Neural progenitor cell (in vitro differentiated cells): Measurements from ENCODE around the gene TRIM5.

Source experiments
- EZH2 ChIP-seq: fragments of 200-600 bp; sonication (generic); IDR thresholded peaks from 2 replicates; pipeline ENCODE4 v1.6.1; 2017; ENCODE audit warnings: antibody characterized with exemption, mild to moderate bottlenecking, moderate library complexity
- EZH2phosphoT487 ChIP-seq: fragments of 200-600 bp; sonication (generic); IDR thresholded peaks from 2 replicates; pipeline ENCODE4 v1.6.1; 2017; ENCODE audit warnings: antibody characterized with exemption
- TF ChIP-seq, protein P1 (sequence below): fragments of 200-600 bp; sonication (generic); IDR thresholded peaks from 2 replicates; pipeline ENCODE4 v1.5.1; 2017; ENCODE audit warnings: antibody characterized with exemption, mild to moderate bottlenecking

DNA sequence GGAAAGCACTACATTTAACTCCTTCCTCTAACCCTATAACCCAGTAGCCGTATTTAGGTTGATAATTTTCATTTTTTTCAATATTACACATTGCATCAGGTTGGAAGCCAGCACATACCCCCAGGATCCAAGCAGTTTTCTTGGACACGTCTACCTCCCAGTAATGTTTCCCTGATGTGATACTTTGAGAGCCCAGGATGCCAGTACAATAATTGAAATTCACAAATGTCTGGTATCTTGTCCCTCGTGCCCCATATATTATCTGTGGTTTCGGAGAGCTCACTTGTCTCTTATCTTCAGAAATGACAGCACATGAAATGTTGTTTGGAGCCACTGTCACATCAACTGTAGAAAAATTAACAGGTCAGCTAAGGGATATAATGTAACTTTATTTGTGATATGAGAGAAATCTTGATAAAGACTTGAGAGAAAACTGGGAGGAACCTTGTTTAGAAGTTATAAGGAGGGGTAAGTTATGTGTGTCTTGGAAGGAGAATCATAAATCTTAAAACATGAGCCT lies 19.8 kb downstream of the TRIM5 start:
- TF ChIP-seq, protein P1, sequence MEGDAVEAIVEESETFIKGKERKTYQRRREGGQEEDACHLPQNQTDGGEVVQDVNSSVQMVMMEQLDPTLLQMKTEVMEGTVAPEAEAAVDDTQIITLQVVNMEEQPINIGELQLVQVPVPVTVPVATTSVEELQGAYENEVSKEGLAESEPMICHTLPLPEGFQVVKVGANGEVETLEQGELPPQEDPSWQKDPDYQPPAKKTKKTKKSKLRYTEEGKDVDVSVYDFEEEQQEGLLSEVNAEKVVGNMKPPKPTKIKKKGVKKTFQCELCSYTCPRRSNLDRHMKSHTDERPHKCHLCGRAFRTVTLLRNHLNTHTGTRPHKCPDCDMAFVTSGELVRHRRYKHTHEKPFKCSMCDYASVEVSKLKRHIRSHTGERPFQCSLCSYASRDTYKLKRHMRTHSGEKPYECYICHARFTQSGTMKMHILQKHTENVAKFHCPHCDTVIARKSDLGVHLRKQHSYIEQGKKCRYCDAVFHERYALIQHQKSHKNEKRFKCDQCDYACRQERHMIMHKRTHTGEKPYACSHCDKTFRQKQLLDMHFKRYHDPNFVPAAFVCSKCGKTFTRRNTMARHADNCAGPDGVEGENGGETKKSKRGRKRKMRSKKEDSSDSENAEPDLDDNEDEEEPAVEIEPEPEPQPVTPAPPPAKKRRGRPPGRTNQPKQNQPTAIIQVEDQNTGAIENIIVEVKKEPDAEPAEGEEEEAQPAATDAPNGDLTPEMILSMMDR, result no peak
- TF ChIP-seq EZH2 (no peak), EZH2phosphoT487 (no peak)
